ENCODE results near the gene GRIK3.

- no peak for TF ChIP-seq CTCF (IDR thresholded peaks at IDR 0.05)
- no peak for TF ChIP-seq POLR2A (IDR thresholded peaks at IDR 0.05)
Measured at GRCh38 chr1:36825226-36825625, 209.1 kb downstream of the GRIK3 start.
